AG20443 (cell line): ENCODE results near the gene CASZ1.

Experiments used
- DNase-seq: peaks from one replicate; pipeline ENCODE4 v3.0.0; 2012; ENCODE audit warnings: low spot score, mixed read lengths

Gene CASZ1

DNA sequence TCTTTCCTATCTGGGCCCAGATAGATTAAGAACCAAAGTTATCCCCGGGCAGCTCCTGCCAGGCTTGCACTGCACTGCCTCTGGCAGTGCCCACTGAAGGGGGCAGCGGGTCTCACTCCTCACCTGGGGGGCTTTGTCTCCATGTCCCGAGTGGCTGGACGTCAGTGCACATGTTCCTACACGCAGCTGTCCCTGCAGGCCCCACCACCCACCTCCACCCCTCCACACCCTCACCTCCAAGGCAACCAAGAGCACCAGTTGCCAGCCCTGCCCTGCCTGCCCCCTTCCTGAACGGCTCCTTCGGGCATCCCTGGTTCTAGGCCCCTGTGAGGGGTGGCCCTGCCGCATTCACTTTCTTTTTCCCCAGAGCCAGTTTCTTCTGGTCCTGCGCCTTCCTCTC lies 174.5 kb downstream of the CASZ1 start:
- DNase-seq = no peak

DNA sequence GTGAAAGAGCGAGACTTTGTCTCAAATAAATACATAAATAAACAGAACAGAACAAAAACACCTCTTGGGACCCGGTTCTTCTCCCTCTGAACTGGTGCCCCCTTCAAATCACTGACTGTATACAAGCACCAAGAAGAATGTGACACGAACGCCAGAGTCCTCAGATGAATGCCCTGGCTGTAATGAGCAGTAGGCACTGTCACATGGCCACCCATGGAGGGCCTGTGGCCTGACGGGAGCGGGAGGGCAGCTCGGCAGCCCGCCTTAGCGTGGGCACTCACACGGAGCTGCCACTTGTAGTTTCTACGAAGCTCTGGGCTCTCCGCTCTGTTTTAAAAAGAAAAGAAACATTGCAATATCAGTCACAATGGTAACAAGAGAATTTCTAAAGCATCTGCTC lies 175.7 kb downstream of the CASZ1 start:
- no peak for DNase-seq

DNA sequence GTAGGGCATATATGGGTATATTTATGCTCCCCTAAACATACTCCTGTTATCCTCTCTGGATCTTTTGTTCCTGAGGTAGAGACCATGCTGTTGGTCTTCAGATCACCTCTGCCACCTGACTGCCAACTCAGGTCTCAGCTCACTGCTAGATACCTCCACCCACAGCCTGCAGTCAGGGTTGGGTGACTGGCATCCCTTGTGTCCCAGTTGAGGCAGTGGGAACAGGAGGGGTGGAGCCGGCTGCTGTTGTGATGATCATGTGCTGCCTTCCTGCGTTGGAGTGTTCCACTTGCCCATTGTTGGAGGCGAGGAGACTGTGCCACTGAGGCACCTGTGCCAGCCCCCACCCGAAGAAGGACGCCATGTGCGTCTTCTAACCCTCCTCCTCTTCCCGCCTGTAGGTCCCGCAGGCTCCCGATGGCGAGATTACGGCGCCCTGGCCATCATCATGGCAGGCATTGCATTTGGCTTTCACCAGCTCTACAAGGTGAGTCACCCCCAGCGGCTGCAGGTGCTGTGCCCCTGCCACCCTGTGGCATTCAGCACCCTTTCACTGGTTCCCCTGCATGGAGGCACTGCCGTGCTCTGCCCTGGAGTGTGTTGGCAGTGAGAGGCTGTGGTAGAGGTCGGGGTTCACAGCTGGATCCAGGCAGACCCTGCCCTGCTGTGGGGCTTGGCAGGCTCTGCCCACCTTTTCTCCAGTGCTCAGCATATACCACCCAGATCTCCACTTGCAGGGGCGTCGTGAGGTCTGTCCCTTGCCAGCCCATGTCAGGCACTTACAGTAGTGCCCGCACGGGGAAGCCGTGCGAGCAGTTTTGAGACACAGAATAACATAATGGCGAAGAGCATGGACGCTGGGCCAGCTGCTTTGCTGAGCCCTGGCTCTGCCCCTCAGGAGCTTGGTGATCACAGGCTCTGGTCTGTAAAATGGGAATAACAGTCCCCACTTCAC lies 178.2 kb downstream of the CASZ1 start:
- DNase-seq = no peak

DNA sequence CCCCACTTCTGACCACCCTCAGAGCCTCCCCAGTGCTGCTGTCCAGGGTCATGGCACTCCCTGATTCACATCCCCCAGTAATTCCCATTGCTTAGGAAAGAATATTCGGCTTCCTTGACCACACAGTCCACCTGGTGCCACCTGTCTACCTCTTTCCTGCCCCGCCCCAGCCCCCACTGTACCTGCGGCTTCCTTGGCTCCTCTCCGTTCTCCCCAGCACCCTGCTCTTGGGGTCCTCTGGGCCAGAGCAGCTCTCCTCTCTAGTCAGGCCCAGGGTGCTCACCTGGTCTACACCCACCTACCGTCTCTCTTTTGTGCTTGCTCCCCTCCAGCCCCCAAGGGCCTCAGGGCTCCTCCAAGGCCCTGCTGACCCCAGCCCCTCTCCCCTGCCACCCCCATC lies 179.1 kb downstream of the CASZ1 start:
- DNase-seq = no peak

DNA sequence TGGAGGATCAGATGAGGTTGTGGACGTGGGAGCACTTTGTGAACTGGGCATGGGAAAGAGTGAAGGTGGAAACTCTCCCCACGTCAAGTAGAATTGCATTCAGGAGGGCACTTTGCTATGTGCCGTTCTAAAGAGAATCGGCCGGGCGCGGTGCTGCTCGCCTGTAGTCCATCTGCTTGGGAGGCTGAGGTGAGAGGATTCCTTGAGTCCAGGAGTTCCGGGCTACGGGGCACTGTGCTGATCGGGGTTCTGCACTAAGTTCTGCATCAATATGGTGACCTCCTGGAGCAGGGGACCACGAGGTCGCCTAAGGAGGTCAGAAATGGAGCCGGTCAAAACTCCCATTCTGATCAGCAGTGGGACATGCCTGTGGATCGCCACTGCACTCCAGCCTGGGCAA lies 179.8 kb downstream of the CASZ1 start:
- no peak for DNase-seq

DNA sequence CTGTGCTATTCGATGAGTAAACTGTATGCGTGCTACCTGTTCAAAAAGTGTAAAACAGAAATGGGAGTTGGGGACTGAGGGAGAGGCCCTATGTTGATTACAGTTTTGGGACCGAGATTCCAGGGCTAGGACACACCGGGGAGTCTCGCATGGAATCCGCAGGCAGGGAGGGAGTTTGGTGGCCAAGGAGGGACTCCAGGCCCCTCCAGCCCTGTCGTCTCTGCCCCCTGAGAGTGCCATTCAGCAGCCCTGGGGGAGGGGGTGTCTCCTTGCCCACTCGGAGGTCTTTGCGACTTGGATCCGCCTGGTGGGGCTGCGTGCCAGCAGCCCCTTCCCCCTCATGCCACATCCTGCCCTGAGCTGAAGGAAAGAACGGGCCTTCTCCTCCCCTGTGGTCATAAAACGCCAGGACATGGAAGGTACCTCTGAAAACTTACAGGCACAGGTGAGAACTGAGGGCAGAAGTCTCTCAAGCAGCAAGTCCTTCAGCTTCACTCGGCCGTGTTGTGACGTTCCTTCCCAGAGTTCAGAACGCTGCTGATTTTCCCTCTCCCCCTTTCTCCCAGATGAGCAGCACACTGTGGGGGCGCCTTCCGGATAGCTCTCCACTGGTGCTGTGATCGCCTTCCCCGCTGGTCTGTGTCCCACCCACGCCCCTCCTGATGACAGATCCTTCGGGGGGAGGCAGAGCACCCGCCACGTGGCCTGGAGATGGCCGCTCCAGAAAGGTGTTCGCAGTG lies 180.3 kb downstream of the CASZ1 start:
- no peak for DNase-seq

DNA sequence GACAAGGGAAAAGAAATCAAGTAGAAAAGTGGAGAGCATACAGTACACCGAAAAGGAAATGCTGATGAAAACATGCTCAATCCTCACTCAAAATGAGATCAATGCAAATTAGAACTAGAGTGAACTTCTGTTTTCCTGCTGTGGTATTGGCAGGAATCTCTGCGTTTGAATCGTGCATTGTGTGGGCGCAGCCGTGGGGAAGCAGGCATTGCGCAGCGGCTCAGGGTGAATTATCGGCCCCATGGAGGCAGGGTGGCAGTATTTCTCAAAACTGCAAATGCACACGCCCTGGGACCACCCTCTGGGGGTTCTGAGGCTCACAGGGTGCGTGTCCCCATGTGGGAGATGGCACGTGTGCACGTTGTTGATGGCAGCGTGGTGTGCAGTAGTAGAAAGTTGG lies 181.1 kb downstream of the CASZ1 start:
- DNase-seq = no peak

DNA sequence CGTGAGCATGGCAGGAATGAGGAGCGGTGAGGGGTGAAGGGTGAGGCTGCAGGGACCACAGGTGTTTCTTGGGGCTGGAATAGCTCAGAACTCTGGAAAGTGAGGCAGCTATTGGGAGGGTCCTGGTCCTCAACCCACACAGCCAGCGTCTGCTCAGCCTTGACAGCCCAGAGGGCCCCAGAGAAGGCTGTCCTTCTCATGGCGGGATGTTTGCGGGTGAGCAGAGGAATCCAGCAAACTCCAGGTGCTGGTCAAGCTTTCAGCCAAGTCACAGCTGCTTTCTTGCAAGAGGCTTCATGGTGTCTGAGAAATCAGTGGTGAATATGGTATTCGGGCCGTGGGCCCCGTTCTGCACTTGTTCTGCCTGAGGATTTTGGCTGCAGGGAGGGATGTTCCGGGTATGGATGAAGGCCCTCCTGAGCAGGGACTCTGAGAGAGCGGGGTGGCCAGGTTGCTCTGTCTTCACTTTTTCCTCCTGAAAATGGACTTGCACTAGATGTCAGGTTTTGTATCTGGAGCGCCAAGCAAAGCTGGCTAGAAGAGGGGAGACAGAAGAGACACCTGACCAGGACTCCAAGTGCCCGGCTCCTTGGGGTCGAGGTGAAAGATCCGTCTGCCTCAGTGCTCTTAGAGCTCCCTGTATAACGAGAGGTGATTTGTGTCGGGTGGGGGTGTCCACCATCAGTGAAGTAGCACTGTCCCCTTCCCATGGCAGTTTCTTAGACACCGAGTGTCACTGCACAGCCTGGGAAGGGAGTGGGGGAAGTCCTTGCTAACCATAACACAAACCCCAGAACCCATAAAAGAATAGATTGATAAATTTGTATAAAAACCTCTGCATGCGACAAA lies 181.8 kb downstream of the CASZ1 start:
- no peak for DNase-seq

DNA sequence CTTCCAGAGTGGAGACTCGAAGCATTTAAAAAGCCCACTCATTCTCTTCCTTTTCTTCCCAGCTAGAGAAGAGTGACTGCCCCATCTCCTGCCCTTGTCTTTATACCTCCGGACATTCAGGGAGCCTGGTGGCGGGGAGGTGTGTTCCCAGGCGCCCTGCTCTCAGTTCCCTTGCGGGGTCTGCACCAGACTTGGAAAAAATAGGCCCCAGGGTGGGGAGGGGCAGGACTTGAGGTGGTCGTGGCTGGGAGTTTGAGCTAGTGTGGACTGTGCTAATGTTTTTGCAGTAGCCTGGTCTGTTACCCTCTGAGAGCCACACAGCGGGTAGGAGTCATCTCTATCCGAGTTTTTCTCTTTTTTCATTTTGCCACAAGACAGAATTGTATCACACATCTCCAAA lies 182.6 kb downstream of the CASZ1 start:
- DNase-seq = no peak

DNA sequence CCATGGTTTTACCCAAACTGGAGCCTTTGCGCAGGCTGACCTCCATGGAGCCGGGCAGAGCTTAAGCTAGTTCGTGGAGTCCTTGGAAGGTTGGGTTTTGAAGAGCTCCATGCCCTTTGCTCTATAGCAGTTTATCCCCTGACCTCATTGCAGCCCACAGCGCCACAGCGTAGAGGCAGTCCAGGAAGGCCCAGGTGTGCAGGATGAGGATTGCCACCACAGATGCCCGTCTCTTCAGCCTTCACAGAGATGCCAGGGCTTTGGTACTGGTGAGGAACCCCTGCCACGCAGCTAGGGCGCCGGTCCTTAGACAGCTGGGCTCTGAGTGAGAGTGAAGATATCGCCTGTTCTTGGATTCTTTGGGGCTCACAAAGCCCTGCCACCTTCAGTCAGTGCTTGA lies 183.1 kb downstream of the CASZ1 start:
- DNase-seq = no peak

DNA sequence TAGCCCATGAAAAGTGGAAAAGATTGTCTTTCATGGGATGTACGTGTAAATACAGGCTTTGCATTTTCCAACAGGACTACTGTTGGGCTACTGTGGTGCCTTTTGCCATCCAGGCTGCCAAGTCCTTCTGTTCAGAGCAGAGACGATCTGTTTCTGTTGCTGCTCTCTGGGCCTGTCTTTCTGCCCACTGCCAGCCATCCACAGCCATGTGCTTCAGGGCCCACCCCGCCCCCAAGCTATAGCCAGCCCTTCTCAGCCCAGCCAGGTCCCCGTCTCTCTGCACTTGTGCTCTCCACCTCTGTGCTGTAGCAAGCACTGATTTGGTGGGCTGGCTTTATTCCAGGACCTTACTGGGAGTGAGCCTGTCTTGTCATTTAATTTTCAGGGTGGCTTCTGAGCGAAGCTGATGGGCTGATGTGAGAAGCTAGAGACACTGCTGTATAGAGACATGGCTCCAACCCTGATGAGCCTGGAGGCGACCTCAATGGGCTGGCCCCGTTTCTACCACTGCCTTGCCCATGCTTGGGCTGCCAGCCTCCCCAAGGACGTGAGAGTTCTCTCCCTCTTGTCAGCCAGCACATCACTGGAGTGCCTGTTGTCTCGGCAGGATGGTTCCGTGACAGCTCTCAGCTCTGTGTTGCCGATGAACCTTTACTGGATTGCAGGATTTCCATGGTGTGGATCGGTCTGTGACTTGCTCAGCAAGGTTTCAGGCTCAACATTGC lies 183.8 kb downstream of the CASZ1 start:
- DNase-seq = no peak

DNA sequence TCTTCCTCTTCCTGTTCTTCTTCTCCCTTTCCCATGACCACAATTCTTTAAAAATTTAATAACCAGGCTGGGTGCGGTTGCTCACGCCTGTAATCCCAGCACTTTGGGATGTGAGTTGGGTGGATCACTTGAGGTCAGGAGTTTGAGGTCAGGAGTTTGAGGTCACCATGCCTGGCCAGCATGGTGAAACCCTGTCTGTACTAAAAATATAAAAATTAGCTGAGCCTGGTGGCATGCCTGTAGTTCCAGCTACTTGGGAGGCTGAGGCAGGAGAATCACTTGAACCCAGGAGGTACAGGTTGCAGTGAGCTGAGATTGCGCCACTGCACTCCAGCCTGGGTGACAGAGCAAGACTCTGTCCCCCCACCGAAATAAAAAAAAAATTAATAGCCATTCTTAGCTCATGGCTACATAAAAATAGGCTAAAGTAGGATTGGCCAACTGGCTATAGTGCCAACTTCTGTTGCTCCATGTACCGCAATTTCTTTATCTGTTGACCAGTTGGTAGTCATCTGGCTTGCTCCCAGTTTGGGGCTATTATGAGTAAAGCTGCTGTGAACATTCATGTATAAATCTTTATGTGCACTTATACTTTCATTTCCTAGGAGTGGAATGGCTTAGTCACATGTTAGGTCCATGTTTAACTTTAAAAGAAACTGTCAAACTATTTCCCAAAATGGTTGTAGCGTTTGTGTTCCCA lies 185.4 kb downstream of the CASZ1 start:
- no peak for DNase-seq

DNA sequence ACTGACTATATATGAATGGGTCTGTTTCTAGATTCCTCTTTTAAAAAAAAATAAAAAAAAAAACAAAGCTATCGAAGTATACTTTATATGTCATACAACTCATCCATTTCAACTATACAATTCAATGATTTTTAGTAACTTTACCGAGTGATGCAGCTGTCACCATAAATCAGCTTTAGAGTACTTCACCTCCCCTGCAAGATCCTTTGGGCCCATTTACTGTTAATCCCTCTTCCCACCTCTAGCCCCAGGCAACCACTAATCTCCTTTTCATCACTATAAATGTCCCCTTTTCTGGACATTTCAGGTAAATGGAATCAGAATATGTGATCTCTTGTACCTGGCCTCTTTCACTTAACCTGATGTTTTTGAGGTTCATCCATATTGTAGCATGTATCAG lies 187.8 kb downstream of the CASZ1 start:
- DNase-seq = no peak

DNA sequence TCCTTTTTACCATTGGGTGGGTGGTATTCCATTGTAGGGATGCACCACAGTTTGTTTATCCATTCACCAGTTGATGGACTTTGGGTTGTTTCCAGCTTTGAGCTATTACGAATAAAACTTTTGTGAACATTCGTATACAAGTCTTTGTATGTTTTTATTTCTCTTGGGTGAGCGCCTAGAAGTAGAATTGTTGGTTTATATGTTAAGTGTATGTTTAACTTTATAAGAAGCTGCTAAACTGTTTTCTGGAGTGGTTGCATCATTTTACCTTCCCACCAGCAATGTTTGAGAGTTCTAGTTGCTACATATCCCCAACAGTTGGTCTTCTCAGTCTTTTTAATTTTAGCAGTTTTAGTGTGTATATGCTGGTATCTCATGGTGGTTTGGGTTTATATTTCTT lies 189.2 kb downstream of the CASZ1 start:
- DNase-seq = no peak

DNA sequence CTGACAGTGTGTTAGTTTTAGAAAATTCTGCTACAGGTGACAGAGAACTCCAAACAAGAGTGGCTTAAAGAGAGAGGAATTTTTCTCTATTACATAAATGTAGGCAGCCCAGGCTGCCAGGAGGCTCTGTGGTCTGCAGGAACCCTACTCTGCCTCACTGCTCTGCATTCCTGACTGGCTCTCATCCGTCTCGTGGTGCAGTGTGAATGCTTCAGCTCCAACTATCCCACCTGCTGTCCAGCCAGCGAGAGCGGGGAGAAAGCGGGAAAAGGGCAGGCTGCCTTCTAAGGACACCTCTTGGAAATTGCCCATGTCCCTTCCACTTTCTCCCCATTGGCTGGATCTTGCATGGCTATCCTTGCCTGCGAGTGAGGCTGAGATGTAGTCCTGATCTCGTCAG lies 190.4 kb downstream of the CASZ1 start:
- DNase-seq = no peak

DNA sequence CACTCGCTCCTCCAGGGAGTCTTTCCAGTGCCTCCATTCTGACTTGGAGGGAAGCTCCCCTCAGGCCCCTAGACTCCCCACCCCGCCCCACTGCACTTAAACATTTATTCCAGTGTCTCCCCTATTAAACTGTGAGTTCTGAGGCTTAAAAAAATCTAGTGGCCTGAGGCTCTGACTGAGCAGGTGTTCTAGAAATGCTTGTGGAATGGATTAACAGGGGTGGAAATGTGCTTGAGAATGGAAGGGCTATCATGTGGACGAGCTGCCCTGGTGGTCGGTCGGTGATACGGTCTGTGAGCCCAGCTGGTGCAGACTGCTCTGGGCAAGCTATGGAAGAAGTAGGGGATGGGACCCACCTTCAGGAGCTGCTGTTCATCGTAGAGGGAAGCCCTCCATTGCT lies 191.5 kb downstream of the CASZ1 start:
- DNase-seq = no peak

DNA sequence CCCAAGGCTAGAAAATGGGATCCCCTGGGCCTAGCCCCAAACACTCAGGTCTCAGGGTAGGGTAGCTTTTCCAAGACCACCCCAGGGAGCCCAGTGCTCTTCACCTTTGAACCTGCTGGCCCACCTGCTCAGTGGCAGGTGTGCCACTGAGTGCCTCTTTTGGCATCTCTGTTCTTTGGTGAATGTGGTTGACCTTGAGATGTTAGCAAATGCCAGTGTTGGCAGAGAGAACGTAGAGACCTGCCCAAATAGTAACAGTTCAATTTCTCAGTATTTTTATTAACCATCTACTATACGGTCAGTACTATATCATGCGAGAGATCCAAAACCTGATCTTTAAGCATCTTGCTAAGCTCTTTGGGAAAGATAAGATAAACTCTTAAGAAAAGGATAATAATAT lies 193.5 kb downstream of the CASZ1 start:
- DNase-seq = no peak

DNA sequence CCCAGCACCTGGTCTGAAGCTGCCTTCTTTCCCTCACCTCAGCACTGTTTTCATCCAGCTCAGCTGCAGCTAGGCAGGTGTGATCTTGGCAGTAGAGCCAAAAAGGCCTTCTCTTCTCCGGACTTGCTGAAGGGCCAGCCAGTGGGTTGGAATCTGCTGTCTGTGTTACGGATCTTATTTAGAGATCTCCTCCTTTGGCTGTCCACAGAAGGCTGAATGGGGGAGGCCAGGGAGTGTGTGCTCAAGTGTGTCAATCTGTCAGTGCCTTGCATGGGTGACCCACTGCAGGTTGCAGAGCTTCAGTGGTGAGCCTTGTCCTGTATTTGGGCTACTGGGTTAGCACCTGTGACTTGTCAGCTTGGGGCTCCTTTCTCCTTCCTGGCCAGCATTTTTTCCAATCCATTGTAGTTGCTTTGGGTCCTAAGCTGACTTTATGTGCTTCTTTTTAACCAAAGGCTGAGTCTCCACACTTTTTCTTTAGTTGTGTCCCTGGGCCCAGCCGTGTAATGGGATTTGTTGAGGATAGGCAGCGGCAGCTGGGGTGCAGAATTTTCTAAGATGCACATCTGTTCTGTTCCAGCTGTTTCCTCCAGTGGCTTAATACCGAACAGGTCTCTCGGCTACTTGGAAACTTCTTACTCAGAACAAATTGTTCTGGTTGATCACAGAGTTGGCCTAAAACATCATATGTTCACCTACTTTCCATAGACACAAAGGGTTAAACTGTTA lies 194.9 kb downstream of the CASZ1 start:
- no peak for DNase-seq

DNA sequence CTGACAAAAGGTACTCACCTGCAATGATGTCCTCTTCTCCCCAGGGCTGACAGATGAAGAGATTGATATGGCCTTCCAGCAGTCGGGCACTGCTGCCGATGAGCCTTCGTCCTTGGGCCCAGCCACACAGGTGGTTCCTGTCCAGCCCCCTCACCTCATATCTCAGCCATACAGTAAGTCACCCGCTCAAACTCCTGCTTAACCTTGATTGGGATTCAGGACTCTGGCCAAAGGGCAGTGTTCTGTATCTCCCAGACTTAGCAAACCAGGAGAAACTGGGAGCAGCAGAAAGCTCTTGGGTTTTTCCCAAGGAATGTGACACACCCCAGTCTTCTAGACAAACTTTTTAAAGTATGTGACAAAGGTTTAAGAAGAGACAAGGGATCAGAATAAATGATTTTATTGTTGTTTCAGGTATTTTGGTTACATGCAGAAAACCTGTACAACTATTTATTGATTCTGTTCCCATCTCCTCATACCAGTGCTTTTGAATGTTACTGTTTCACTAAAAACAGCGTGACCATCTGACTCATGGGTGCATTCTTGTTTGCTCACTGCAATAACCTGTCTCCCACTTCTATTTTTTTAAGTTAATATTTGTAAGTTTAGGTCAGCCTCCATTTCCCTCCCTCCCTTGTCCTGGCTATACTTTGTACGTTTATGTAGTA lies 197.1 kb downstream of the CASZ1 start:
- peak; percentile 77 for DNase-seq

DNA sequence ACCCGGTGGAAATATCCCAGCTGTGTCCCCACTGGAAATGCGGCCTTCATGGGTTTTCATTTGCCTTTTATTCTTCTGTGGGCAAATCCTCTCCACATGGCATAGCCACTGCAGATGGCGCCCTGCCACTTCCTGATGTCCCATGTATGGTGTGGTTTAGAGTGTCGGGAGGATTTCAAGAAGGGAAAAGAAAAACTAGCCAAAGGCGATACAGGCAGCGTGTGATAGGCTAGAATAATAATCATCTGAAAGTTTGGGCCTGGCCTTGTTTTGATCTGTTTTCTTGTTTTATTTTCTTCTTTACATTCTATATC lies 198.1 kb downstream of the CASZ1 start:
- DNase-seq = no peak
